Thymus (tissue), 11 donors: ENCODE measurements around the gene MS4A8. TPM values are rescaled to one million over a fixed set of nuclear protein-coding genes. Genes with fewer than 3 reads are reported as not detected.

Experiments used
- DNase-seq, 9 donors: peaks; one replicate each; pipeline ENCODE4 v3.0.0-alpha.2; 2013; ENCODE audit warnings: low spot score in 9 of 9, low read depth in 6 of 9, missing footprints in 1 of 9
- H3K27ac ChIP-seq, 2 donors: one replicate each; pipeline ENCODE4 v1.5.1; 2013; ENCODE audit warnings: control low read depth in 1 of 2, low read depth in 1 of 2, low read length in 1 of 2, mild to moderate bottlenecking in 1 of 2, moderate library complexity in 1 of 2
- H3K27me3 ChIP-seq, 2 donors: one replicate each; pipeline ENCODE4 v1.5.1; 2013; ENCODE audit warnings: low read length in 1 of 2; ENCODE audit not compliant: control insufficient read depth in 2 of 2, insufficient read depth in 1 of 2
- H3K36me3 ChIP-seq, 2 donors: one replicate each; pipeline ENCODE4 v1.5.1; 2013; ENCODE audit warnings: low read length in 1 of 2, mild to moderate bottlenecking in 1 of 2, moderate library complexity in 1 of 2; ENCODE audit not compliant: control insufficient read depth in 2 of 2, insufficient read depth in 2 of 2
- H3K4me1 ChIP-seq, 2 donors: one replicate each; pipeline ENCODE4 v1.5.1; 2013; ENCODE audit warnings: low read length in 2 of 2; ENCODE audit not compliant: control insufficient read depth in 2 of 2, insufficient read depth in 2 of 2
- H3K4me3 ChIP-seq, 2 donors: one replicate each; pipeline ENCODE4 v1.5.1; 2013; ENCODE audit warnings: low read length in 2 of 2, control low read depth in 1 of 2, mild to moderate bottlenecking in 1 of 2
- H3K9me3 ChIP-seq, 2 donors: one replicate each; pipeline ENCODE4 v1.5.1; 2013; ENCODE audit warnings: low read length in 1 of 2, mild to moderate bottlenecking in 1 of 2; ENCODE audit not compliant: control insufficient read depth in 2 of 2, insufficient read depth in 1 of 2
- WGBS: extraction: QIAGEN DNeasy Blood & Tissue Kit; methylation state at CpG from one replicate; pipeline ENCODE4 v1.1.7; 2013; 5-methylcytosine and 5-hydroxymethylcytosine counted together
- polyA plus RNA-seq: library from polyadenylated mRNA; stranded (reverse); fragments of 200-250 nt; gene quantifications from one replicate; pipeline ENCODE4 v1.2.3, GENCODE V29; 2013
- total RNA-seq: library from RNA; stranded (reverse); fragments of 120-200 nt; gene quantifications from one replicate; pipeline ENCODE4 v1.2.4, GENCODE V29; 2013
- donor health status: healthy.

Gene MS4A8
- total and polyA plus RNA-seq, 2 donors: 0.14 to 0.98 TPM

DNA sequence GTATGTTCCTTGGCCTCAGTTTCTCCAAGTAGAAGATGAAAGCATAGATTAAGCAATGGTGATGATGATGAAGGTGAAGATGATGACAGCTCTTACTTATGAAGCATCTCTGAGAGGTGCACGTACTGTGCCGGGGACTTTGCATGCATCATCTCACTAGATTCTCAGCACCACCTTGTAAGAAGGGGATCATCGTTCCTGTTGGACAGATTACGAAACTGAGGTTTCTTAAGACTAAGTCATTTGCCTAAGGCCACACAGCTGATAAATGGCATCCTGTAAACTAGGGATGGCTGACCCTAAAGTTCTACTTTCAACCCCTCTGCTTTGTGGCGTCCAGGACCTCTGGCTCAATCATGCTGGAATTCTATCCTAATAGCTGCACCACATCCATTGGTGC, 65.9 kb downstream of the MS4A8 start:
- no peak for DNase-seq
- H3K27ac ChIP-seq: no peak overlapping the region
- no peaks in the 10 kb centered on the region for H3K9me3 ChIP-seq
- peaks cover 0 to 3% of the 10 kb centered on the region in 2 donors for H3K27me3 ChIP-seq
- WGBS: 96% methylated on average over 5 of the region's 5 CpGs
- H3K4me1 ChIP-seq: no peaks in the 10 kb centered on the region
- no peaks in the 10 kb centered on the region for H3K36me3 ChIP-seq
- no peak overlapping the region for H3K4me3 ChIP-seq

Other genes with a start within 250 kb of the MS4A8 start
- 27.5 TPM for gene MS4A1, start 243.8 kb upstream of the MS4A8 start, total RNA-seq
- gene MS4A1, start 243.8 kb upstream of the MS4A8 start, polyA plus RNA-seq: 98.4 TPM
- gene MS4A12, start 206.8 kb upstream of the MS4A8 start, total RNA-seq: 0.05 TPM
- 0.39 TPM for gene MS4A12, start 206.8 kb upstream of the MS4A8 start, polyA plus RNA-seq
- gene MS4A13, start 184.2 kb upstream of the MS4A8 start, total RNA-seq: not detected
- gene MS4A13, start 184.2 kb upstream of the MS4A8 start, polyA plus RNA-seq: not detected
- not detected for gene MS4A18, start 25.1 kb downstream of the MS4A8 start, total RNA-seq
- gene MS4A18, start 25.1 kb downstream of the MS4A8 start, polyA plus RNA-seq: 0.07 TPM
- not detected for gene MS4A15, start 57.3 kb downstream of the MS4A8 start, total RNA-seq
- gene MS4A15, start 57.3 kb downstream of the MS4A8 start, polyA plus RNA-seq: 0.23 TPM
- under 0.01 TPM for gene MS4A10, start 85.7 kb downstream of the MS4A8 start, total RNA-seq
- gene MS4A10, start 85.7 kb downstream of the MS4A8 start, polyA plus RNA-seq: 0.09 TPM
- 9.2 TPM for gene CCDC86, start 142.5 kb downstream of the MS4A8 start, total RNA-seq
- gene CCDC86, start 142.5 kb downstream of the MS4A8 start, polyA plus RNA-seq: 11.0 TPM
- 10.2 TPM for gene PTGDR2, start 156.3 kb downstream of the MS4A8 start, total RNA-seq
- 0.73 TPM for gene PTGDR2, start 156.3 kb downstream of the MS4A8 start, polyA plus RNA-seq
- 1.6 TPM for gene ZP1, start 167.9 kb downstream of the MS4A8 start, total RNA-seq
- gene ZP1, start 167.9 kb downstream of the MS4A8 start, polyA plus RNA-seq: 1.5 TPM
- gene PRPF19, start 207.0 kb downstream of the MS4A8 start, total RNA-seq: 74.9 TPM
- gene PRPF19, start 207.0 kb downstream of the MS4A8 start, polyA plus RNA-seq: 49.2 TPM
- 18.7 TPM for gene TMEM109, start 214.5 kb downstream of the MS4A8 start, total RNA-seq
- 58.1 TPM for gene TMEM109, start 214.5 kb downstream of the MS4A8 start, polyA plus RNA-seq
- gene TMEM132A, start 224.8 kb downstream of the MS4A8 start, total RNA-seq: 4.6 TPM
- gene TMEM132A, start 224.8 kb downstream of the MS4A8 start, polyA plus RNA-seq: 5.7 TPM